ENCODE measurements around the gene RC3H2.
"Not testable (repeated sequence)": the region's sequence is repeated elsewhere in the genome, so short reads cannot be mapped to it uniquely, and the experiment has no call there.

RC3H2 gene

GRCh38 chr9:122912964-122913673 lies 8.0 kb upstream of the RC3H2 start, which contains the start of gene ZBTB6:
ZBTB6 (minus strand) TSS chr9:122913323; CDS start chr9:122912072, 1,251 bp downstream.
- peak; percentile 91 for DNase-seq

- no peak for DNase-seq
These were observed 7.5 kb upstream of the RC3H2 start for GRCh38 chr9:122912671-122912963.

GRCh38 chr9:122906122-122906521 lies 963 bp upstream of the RC3H2 start:
- not testable (repeated sequence) for DNase-seq

GRCh38 chr9:122904466-122904822 lies 715 bp downstream of the RC3H2 start:
- DNase-seq: peak; percentile 66

GRCh38 chr9:122900791-122901190 lies 4.4 kb downstream of the RC3H2 start:
- DNase-seq: no peak

GRCh38 chr9:122897969-122898368 lies 7.2 kb downstream of the RC3H2 start:
- no peak for DNase-seq

GRCh38 chr9:122888480-122888879 lies 16.7 kb downstream of the RC3H2 start:
- no peak for DNase-seq

GRCh38 chr9:122883125-122883524 lies 22.0 kb downstream of the RC3H2 start:
- DNase-seq: no peak

GRCh38 chr9:122879443-122879842 lies 25.7 kb downstream of the RC3H2 start:
- no peak for DNase-seq

- DNase-seq: no peak
These were observed 29.6 kb downstream of the RC3H2 start for GRCh38 chr9:122875523-122875922.

GRCh38 chr9:122867276-122867675 lies 37.9 kb downstream of the RC3H2 start:
- DNase-seq: not testable (repeated sequence)

- DNase-seq: no peak
These were observed 39.1 kb downstream of the RC3H2 start for GRCh38 chr9:122866079-122866478.

- no peak for DNase-seq
These were observed 39.9 kb downstream of the RC3H2 start for GRCh38 chr9:122865300-122865699.

GRCh38 chr9:122863407-122863806 lies 41.8 kb downstream of the RC3H2 start:
- DNase-seq: no peak

- peak; percentile 81 for DNase-seq
These were observed 44.6 kb downstream of the RC3H2 start for GRCh38 chr9:122860319-122861142.

GRCh38 chr9:122857815-122858214 lies 47.3 kb downstream of the RC3H2 start:
- no peak for DNase-seq

GRCh38 chr9:122852085-122852786 lies 52.9 kb downstream of the RC3H2 start:
- DNase-seq: not testable (repeated sequence)

GRCh38 chr9:122848256-122848943 lies 56.8 kb downstream of the RC3H2 start:
- no peak for DNase-seq

- no peak for DNase-seq
These were observed 58.7 kb downstream of the RC3H2 start for GRCh38 chr9:122846371-122846940.

GRCh38 chr9:122845116-122845515 lies 60.0 kb downstream of the RC3H2 start:
- DNase-seq: no peak

- no peak for DNase-seq
These were observed 61.0 kb downstream of the RC3H2 start for GRCh38 chr9:122844137-122844536.

- DNase-seq: no peak
These were observed 63.7 kb downstream of the RC3H2 start for GRCh38 chr9:122841501-122841900.

GRCh38 chr9:122838441-122838840 lies 66.7 kb downstream of the RC3H2 start:
- peak; percentile 39 for DNase-seq

Data from DMS53 (cell line).